ENCODE data around the gene FTSJ3. TPM values are rescaled to one million over a fixed set of nuclear protein-coding genes. Genes with fewer than 3 reads are reported as not detected.

The FTSJ3 gene
- total RNA-seq, 1 experiment from 2014 or later: 58.6 TPM

DNA sequence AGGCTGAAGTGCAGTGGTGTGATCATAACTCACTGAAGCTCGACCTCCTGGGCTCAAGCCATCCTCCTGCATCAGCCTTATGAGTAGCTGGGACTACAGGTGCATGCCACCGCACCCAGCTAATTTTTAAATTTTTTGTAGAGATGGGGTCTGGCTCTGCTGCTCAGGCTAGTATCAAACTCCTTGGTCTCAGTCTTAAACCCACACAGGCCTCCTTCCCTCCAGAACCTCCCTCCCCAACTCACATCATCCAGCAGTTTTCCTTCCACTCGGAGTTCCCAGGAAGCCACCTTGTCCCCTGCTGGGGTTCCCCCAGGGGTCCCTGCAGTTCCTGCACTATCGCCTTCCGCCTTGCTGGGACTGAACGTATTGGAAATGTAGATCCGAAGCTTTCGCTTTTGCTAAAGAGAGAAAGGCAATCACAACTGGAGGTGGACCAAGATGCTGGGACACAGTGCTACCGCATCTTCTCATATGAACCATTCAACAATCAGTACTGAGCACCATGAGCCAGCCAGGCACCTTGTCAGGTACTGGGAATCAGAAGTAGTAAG lies 7.8 kb upstream of the FTSJ3 start:
- H3K27me3 ChIP-seq: no peaks in the 10 kb centered on the region
- H3K36me3 ChIP-seq: peaks cover 72% of the 10 kb centered on the region

DNA sequence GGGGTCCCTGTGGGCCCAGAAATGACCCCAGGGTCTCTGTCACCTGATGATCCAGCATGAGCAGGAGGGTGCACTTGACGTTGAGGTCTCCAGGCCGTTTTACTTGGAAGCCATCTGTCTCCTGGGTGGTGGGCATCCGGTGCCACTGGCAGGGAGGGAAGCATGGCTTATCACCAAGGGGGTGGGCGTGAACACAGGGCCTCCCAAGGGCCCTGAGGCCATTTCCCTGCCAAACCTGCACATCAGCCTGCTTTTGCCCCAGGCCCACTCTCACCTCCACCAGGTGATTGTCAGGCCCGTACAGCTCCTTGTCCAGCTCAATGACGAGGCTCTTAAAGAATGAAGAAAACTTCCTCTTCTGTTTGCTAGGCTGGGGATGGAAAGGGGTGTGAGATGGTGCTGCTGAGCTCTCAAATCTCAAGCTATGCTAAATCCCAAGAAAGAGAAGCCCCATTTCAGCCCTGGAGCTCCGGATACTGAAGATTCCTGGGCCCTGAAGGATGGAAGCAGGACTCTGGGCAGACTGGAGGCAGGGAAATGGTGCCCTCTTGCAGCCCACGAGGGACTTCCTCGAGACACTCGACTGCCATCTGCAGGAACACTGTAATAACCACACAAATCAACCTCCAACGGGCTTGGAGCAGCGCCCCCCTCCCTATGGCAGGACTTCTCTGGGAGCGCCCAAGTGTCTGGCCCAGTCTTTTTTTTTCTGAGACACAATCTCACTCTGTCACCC lies 7.1 kb upstream of the FTSJ3 start:
- H3K9me3 ChIP-seq: no peaks in the 10 kb centered on the region
- peak; percentile 75 for DNase-seq
- H3K36me3 ChIP-seq: peaks cover 77% of the 10 kb centered on the region
- no peaks in the 10 kb centered on the region for H3K27me3 ChIP-seq
- H3K4me3 ChIP-seq: no peak overlapping the region

More for the DNA sequence above, 7.8 kb upstream of the FTSJ3 start:
- DNase-seq: no peak
- Histone ChIP-seq H3K4me3 (no peak overlapping the region), H3K9me3 (no peaks in the 10 kb centered on the region)

DNA sequence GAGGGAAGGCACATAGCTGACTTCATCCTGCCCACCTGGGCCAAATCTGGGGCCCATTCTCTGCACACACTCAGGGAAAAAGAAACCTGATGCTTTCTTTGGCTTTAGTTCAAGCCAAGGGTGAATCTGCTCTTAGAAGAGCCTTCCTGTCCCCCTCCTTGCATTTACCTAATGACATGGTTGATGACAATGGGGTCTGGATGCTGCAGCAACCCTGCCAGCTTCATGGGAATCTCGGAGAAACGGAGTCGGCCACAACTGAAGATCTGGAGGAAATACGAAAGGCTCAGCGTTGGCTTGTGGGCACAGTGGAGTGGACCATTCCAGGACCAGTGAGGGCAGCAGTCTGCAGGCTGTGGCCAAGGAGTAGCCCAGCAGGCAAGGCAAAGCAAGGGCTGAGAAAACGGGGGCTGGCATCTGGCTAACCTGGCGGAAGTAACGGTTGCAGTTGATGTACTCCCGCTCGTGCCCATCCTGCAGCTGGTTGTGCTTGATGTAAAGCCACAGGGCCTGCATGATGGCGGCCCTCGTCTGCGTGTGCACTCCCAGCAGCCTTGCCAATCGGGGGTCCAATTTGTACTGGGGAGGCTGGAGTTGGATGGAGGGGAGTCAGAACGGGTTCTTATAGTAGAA lies 6.4 kb upstream of the FTSJ3 start:
- no peak overlapping the region for H3K4me3 ChIP-seq
- no peaks in the 10 kb centered on the region for H3K9me3 ChIP-seq
- peaks cover 83% of the 10 kb centered on the region for H3K36me3 ChIP-seq
- no peaks in the 10 kb centered on the region for H3K27me3 ChIP-seq
- DNase-seq: no peak

DNA sequence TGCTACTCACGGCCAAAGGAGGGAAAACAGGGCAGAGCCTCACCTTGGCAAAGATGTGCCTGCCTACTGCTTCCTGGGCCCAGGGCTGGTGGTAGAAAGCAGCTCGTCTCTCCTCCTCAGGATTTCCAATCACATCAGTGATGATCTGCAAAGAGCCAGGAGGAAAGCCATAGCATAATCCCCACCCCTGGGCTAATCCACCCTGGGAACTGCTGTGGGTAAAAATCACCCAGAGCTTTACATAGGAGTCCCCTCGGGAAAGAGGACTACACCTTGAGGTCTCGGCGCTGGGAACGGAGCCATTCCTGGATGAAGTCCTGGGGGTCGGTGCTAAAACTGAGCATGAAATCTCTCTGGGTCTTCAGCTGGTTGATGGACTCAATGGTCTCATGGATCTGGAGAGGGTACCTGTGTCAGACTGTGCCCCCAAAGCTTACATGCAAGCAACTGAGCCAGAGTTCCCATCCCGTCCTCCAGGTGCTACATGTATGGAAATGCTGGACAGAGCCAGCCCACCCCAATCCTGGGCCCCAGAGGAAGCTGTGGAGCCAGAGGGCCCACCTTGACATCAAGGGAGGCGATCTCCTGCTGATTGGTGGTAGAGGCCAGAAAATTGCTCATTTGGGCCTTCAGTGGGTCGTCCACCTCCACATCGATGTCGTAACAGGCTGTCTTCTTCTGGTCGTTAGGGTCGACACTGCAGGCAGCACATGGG lies 5.7 kb upstream of the FTSJ3 start:
- no peak for DNase-seq
- Histone ChIP-seq H3K36me3 (peaks cover 88% of the 10 kb centered on the region), H3K9me3 (no peaks in the 10 kb centered on the region), H3K27me3 (no peaks in the 10 kb centered on the region), H3K4me3 (no peak overlapping the region)

DNA sequence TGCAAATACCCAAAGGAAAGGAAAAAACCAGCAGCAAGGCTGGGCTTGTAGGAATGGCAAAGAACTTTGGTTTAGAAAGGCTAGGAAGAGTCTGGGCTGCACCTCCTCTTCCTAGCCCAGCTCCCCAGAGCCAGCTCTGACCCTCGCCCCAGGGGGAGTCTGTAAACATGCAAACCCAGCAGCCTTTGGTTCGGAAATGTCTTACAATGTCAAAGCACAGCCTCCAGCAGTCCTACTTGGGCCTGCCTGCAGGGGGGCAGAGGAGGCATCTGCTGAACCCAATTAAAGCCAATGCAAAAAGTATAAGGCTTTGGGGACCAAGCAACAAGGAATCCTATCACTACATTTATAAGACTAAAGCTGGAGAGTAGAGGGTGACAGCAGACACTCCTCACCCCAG lies 5.0 kb upstream of the FTSJ3 start:
- Histone ChIP-seq H3K36me3 (peaks cover 94% of the 10 kb centered on the region), H3K9me3 (no peaks in the 10 kb centered on the region), H3K27me3 (no peaks in the 10 kb centered on the region), H3K4me3 (no peak overlapping the region)
- DNase-seq: no peak

DNA sequence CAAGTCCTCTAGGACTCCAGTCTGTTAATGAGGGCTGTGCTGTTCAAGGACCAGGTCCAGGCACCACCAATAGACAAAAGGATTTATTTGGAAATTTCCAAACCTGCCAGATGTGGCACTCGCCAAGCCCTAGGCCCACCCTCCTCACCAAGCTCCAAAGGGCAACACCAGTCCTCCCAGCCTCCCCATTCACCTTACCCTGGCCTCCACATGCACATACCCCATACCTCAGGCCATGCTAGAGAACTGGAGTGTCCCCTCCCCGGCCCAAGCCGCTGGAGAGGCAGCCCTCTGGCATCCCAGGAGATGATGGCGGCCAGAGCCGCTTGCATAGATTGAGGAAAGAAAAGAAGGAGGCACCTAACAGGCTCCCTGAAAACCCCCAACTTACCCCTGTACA lies 4.6 kb upstream of the FTSJ3 start:
- Histone ChIP-seq H3K36me3 (peaks cover 90% of the 10 kb centered on the region), H3K4me3 (no peak overlapping the region), H3K9me3 (no peaks in the 10 kb centered on the region), H3K27me3 (no peaks in the 10 kb centered on the region)
- DNase-seq: no peak

DNA sequence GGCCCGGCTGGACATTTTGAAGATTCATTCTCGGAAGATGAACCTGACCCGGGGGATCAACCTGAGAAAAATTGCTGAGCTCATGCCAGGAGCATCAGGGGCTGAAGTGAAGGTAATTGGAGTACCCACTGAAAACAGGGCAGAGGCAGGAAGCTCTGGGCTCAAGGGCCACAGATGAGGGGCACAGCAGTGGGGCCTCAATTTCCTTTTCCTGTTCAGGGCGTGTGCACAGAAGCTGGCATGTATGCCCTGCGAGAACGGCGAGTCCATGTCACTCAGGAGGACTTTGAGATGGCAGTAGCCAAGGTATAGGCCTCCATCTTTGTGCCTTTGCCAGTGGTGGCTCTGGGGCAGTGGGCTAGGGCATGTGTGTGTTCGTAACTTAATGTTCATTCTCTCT lies 4.0 kb upstream of the FTSJ3 start:
- Histone ChIP-seq H3K4me3 (no peak overlapping the region), H3K36me3 (peaks cover 85% of the 10 kb centered on the region), H3K9me3 (no peaks in the 10 kb centered on the region), H3K27me3 (no peaks in the 10 kb centered on the region)
- DNase-seq: no peak

DNA sequence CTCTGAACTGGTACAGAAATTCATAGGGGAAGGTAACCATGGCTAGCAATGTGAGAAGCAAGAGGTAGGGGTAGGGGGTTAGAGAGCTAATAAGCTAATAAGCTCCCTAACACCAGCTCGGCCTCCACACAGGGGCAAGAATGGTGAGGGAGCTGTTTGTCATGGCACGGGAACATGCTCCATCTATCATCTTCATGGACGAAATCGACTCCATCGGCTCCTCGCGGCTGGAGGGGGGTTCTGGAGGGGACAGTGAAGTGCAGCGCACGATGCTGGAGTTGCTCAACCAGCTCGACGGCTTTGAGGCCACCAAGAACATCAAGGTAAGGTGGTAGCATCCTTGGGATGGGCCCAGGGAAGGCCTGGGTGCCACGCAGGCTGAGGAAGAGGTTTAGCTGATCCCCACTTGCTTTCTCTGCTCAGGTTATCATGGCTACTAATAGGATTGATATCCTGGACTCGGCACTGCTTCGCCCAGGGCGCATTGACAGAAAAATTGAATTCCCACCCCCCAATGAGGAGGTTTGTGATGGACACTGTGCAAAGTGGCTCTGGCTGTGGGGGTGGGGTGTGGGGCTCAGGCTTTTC lies 3.5 kb upstream of the FTSJ3 start:
- H3K27me3 ChIP-seq: no peaks in the 10 kb centered on the region
- peaks cover 86% of the 10 kb centered on the region for H3K36me3 ChIP-seq
- no peak overlapping the region for H3K4me3 ChIP-seq
- H3K9me3 ChIP-seq: no peaks in the 10 kb centered on the region
- DNase-seq: no peak

DNA sequence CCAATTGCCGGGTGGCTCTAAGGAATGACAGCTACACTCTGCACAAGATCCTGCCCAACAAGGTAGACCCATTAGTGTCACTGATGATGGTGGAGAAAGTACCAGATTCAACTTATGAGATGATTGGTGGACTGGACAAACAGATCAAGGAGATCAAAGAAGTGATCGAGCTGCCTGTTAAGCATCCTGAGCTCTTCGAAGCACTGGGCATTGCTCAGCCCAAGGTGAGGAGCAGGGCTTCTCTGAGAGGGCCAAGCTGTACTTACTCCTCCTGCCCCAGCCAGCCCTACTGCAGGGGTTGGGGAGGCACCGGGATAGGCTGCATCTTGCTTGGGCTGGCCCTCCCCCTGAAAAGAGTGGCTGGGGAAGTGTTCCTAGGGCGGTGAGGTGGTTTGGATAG lies 2.8 kb upstream of the FTSJ3 start:
- Histone ChIP-seq H3K36me3 (peaks cover 86% of the 10 kb centered on the region), H3K9me3 (no peaks in the 10 kb centered on the region), H3K27me3 (no peaks in the 10 kb centered on the region), H3K4me3 (no peak overlapping the region)
- DNase-seq: no peak

DNA sequence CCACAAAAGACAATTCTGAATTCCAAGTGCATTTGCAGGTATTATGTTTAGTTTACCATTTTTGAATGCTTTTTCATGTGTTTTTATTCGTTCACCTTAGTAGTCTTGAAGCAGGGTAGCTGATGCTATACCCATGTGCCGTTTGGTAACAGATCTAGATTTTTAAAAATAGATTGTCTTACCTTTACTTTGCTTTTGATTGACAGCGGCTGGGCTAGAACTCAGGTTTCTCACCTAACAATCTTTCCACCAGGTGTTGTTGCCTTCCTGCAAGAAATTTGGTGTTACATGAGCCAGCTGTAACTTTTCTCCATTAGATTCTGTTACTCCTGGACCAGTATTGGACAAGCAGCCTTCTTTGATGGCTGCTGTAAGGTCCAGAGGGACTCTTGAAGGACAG lies 1.5 kb upstream of the FTSJ3 start:
- no peak for DNase-seq
- Histone ChIP-seq H3K4me3 (peak overlapping the region; percentile 92), H3K9me3 (no peaks in the 10 kb centered on the region), H3K36me3 (peaks cover 87% of the 10 kb centered on the region), H3K27me3 (no peaks in the 10 kb centered on the region)

DNA sequence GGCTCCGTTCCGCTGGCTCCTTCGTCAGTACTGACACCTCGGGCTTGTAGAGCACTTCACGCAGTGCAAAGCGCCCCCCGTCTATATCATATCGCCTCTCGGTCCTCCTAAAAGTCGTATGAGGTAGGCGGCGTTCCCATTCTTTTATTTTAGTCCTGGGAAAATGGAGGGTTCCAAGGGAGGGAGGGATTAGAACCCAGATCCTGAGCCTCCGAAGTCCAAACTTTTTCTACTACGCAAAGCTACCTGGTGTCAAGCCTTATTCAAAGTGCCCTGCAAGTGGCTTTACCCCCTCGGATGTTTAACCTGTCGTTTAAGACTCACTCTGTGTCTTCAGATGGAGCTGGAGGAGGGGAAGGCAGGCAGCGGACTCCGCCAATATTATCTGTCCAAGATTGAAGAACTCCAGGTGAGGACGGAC lies 348 bp upstream of the FTSJ3 start:
- Histone ChIP-seq H3K27me3 (no peaks in the 10 kb centered on the region), H3K36me3 (peaks cover 87% of the 10 kb centered on the region), H3K9me3 (no peaks in the 10 kb centered on the region), H3K4me3 (peak overlapping the region; percentile 92)
- no peak for DNase-seq

DNA sequence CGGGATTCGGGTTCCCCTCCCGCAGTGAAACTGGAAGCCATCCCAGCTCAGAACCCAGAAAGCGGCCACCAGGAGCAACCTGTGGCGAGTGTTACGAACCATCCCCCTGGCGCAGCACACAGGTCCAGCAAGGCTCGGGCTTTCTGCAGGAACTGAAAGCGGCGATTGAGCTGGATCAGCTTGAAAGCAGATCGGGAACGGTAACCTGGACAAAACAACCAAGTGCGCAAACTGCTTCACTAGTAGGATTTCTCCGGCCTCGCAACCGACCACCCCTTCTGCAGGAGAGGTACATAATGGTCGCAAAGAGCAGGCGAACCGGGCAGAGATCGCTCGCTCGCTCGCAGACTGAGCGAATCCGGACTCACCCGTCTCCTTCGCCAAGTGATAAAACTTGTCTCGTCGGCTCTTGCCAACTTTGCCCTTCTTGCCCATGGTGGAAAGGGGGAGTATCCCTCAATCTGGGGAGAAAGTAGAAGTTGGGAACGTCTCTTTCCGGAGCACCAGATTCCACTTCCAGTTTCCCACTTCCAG lies 928 bp downstream of the FTSJ3 start:
- no peak for DNase-seq
- Histone ChIP-seq H3K27me3 (no peaks in the 10 kb centered on the region), H3K4me3 (peak overlapping the region; percentile 92), H3K36me3 (peaks cover 87% of the 10 kb centered on the region), H3K9me3 (no peaks in the 10 kb centered on the region)

DNA sequence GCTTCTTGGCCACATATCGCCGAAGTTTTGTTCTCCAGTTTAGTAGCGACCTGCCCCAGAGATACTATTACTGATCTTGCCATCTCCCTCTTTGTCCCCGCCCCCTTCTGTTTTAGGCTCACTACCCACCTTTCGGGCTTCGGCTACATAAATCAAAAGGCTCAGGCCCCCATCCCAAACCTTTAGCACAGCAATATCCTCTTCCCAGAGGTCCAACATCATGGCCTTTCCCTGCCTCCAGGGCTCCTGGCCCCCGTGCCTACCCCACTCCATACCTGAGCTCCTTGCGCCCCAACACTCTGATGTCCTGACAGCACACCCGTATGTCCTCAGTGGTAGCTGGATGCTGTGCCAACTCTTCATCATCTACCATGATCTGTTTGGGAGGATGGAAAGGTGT lies 3.1 kb downstream of the FTSJ3 start:
- no peak for DNase-seq
- H3K36me3 ChIP-seq: peaks cover 85% of the 10 kb centered on the region

DNA sequence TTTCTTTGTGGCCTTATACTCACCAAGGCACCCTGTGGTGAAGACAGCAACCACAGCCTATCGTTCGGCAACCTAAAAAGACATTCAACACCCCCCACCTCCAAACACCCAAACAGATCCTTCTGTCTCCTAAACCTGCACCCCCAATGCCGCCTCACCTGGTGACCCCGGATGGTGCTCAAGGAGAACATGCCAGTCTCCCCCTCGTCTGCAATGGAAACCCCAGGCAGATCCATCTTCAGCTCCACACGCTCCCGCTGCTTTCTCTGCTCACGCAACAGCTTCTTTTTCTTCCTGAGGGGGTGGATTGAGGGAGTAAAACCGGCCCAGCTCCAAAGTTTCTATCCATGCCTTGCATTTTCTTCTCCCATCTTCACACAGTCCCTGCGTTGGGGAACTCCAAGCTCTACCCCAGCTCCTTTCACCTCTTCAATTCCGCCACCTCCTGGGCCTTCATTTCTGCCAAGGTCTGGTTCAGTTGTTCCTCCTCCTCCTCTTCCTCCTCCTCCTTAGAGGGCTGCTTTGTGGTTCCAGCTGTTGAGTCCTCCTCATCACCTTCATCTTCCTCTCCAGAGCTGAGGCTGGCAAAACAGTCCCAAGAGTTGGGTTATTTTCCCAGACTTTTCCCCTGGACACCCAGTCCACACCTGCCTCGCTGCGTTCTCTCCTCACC lies 3.7 kb downstream of the FTSJ3 start:
- H3K9me3 ChIP-seq: no peaks in the 10 kb centered on the region
- H3K27me3 ChIP-seq: no peaks in the 10 kb centered on the region
- H3K4me3 ChIP-seq: no peak overlapping the region
- DNase-seq: no peak
- peaks cover 85% of the 10 kb centered on the region for H3K36me3 ChIP-seq

More for the DNA sequence above, 3.1 kb downstream of the FTSJ3 start:
- Histone ChIP-seq H3K9me3 (no peaks in the 10 kb centered on the region), H3K27me3 (no peaks in the 10 kb centered on the region), H3K4me3 (no peak overlapping the region)

DNA sequence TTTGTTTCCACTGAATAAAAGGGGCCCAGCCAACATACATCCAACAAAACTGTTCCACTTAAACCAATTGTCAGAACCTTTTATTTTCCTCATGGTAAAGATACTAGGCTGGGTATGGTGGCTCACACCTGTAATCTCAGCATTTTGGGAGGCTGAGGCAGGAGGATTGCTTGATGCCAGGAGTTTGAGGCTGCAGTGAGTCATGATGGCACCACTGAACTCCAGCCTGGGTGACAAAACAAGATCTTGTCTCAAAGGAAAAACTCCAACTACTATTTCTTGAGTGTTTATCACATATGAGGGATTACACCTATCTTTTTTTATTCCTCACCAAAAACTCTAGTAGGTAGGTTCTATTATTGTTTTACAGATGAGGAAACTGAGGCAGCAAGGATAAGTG lies 4.9 kb downstream of the FTSJ3 start:
- Histone ChIP-seq H3K4me3 (no peak overlapping the region), H3K9me3 (no peaks in the 10 kb centered on the region), H3K27me3 (no peaks in the 10 kb centered on the region), H3K36me3 (peaks cover 85% of the 10 kb centered on the region)
- no peak for DNase-seq

DNA sequence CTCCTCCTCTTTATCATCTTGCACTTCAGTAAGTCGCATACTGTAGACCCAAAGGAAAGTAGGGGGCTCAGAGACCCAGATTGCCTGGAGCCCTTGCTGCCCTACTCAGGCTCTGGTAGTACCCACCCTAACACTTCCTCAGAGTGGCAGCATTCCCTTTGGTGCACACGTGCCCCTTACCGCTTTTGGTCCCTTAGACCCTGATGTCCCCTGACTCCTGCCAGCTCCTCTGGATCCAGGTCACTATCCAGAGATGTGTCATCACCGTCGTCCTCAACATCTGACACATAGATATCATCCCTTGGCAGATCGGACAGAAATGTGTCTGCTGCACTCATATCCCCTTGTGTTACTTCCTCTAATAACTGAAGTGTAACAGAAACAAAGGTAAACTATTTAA lies 5.7 kb downstream of the FTSJ3 start:
- H3K4me3 ChIP-seq: no peak overlapping the region
- no peak for DNase-seq
- no peaks in the 10 kb centered on the region for H3K9me3 ChIP-seq
- peaks cover 93% of the 10 kb centered on the region for H3K36me3 ChIP-seq
- no peaks in the 10 kb centered on the region for H3K27me3 ChIP-seq
